MM.1S (cell line): ENCODE measurements around the gene CYP4F3.

Experiments used
- EZH2 ChIP-seq: fragments of 300-600 bp; sonication (generic); optimal IDR thresholded peaks from 2 replicates; pipeline ENCODE3; 2017; ENCODE audit warnings: low read depth, mild to moderate bottlenecking, antibody characterized with exemption, low read length, mixed read lengths
- EZH2phosphoT487 ChIP-seq: fragments of 300-600 bp; sonication (generic); IDR thresholded peaks from 2 replicates; pipeline ENCODE4 v1.6.1; 2018; ENCODE audit warnings: antibody characterized with exemption, low read length
- TF ChIP-seq, protein P1 (sequence below): fragments of 300-600 bp; sonication (generic); IDR thresholded peaks from 2 replicates; pipeline ENCODE4 v1.5.1; 2016; ENCODE audit warnings: antibody characterized with exemption, low read length, mixed read lengths

DNA sequence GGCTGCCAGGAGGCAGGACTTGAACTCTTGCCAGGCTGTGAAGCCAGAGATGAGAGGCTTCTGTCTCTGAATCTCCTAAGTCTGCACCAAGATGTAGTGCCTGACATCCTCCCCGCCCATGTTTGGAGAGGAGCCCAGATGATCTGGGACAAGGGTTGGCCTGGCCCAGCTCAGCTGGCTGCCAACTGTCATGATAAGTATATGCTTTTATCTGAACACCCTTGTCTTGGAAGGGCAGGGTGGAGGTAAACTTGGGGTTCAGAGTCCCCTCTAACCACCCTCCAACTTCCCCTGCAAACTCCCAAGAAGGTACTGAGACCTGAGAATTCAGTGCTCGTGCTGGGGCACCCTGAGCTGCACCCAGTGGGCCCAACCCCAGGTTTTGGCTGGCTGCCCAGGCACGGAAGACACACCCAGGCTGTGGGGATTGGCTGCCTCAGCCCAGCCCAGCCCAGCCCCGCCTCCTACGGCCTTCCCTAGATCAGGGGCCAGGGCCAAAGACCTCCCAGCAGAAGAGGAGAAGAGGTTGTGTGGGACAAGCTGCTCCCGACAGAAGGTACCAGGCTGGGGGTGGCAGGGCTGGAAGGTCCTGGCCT, 32.0 kb downstream of the CYP4F3 start, which contains the start of gene CYP4F12:
- TF ChIP-seq, protein P1, sequence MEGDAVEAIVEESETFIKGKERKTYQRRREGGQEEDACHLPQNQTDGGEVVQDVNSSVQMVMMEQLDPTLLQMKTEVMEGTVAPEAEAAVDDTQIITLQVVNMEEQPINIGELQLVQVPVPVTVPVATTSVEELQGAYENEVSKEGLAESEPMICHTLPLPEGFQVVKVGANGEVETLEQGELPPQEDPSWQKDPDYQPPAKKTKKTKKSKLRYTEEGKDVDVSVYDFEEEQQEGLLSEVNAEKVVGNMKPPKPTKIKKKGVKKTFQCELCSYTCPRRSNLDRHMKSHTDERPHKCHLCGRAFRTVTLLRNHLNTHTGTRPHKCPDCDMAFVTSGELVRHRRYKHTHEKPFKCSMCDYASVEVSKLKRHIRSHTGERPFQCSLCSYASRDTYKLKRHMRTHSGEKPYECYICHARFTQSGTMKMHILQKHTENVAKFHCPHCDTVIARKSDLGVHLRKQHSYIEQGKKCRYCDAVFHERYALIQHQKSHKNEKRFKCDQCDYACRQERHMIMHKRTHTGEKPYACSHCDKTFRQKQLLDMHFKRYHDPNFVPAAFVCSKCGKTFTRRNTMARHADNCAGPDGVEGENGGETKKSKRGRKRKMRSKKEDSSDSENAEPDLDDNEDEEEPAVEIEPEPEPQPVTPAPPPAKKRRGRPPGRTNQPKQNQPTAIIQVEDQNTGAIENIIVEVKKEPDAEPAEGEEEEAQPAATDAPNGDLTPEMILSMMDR: no peak
- TF ChIP-seq EZH2phosphoT487 (no peak), EZH2 (no peak)
